Prostate gland (tissue), 2 donors: Measurements from ENCODE around the gene ACE2.

Experiments used
- POLR2A ChIP-seq: fragments of 450-650 bp; IDR thresholded peaks from one replicate; pipeline ENCODE4 v1.6.1; 2016; ENCODE audit warnings: antibody characterized with exemption, mild to moderate bottlenecking
- TF ChIP-seq, protein P1 (sequence below), 4 experiments: fragments of 200-600 bp in 2 of 4; fragments of 450-650 bp in 2 of 4; sonication (generic) in 2 of 4; IDR thresholded peaks; 1 replicate in 3 of 4; 2 replicates in 1 of 4; pipeline ENCODE4 v1.5.1; 2016 to 2019; ENCODE audit warnings: antibody characterized with exemption in 4 of 4, mild to moderate bottlenecking in 2 of 4, moderate library complexity in 2 of 4

DNA sequence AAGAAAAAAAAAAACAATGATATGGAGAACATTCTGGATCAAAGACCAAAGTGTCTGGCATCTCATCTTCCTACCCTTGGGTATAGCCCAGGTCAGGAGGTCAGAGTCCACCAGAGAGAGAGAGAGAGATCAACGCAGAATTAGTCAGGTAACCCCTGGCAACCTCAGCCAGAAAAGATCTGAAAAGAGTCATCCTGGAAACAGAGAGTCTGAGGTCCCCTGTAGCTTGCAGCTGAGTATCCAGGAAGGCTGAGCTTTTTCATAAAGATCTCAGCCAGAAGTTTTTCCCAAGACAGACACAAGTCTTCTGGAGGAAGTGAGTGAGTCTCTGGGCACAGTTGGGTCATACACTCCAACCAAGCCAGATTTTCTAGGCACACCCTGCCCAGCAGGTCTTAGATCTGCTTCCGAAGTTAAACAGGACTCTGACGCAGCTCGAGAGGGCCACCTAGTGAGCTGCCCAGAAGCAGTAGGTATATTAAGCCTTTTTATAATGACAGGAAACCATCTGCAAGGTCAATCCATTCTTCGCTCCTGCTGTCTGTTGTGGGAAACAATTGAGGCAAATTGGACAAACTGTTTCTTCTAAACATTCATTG lies 35.7 kb downstream of the ACE2 start:
- TF ChIP-seq, protein P1, sequence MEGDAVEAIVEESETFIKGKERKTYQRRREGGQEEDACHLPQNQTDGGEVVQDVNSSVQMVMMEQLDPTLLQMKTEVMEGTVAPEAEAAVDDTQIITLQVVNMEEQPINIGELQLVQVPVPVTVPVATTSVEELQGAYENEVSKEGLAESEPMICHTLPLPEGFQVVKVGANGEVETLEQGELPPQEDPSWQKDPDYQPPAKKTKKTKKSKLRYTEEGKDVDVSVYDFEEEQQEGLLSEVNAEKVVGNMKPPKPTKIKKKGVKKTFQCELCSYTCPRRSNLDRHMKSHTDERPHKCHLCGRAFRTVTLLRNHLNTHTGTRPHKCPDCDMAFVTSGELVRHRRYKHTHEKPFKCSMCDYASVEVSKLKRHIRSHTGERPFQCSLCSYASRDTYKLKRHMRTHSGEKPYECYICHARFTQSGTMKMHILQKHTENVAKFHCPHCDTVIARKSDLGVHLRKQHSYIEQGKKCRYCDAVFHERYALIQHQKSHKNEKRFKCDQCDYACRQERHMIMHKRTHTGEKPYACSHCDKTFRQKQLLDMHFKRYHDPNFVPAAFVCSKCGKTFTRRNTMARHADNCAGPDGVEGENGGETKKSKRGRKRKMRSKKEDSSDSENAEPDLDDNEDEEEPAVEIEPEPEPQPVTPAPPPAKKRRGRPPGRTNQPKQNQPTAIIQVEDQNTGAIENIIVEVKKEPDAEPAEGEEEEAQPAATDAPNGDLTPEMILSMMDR (IDR thresholded peaks at IDR 0.05) = peak in 3 of 4 experiments; percentile 40 to 73 (median 66)
- TF ChIP-seq POLR2A = no peak
